Neural progenitor cell (in vitro differentiated cells): ENCODE measurements around the gene RAPGEF4. TPM values are rescaled to one million over a fixed set of nuclear protein-coding genes. Genes with fewer than 3 reads are reported as not detected.

Source experiments
- DNase-seq: peaks from one replicate; pipeline ENCODE4 v3.0.0-alpha.2; 2016; ENCODE audit warnings: low spot score
- H2AFZ ChIP-seq: fragments of 200-600 bp; sonication (generic); replicated peaks from 2 replicates; pipeline ENCODE4 v1.6.1; 2016; ENCODE audit warnings: antibody characterized with exemption
- H3F3A ChIP-seq: fragments of 200-600 bp; sonication (generic); 2 replicates; pipeline ENCODE4 v1.6.1; 2016; ENCODE audit warnings: antibody characterized with exemption, low read depth
- H3K27ac ChIP-seq: fragments of 200-600 bp; sonication (generic); 2 replicates; pipeline ENCODE4 v1.5.1; 2016; ENCODE audit warnings: mild to moderate bottlenecking
- H3K27me3 ChIP-seq: fragments of 200-600 bp; sonication (generic); 2 replicates; pipeline ENCODE4 v1.6.1; 2016; ENCODE audit warnings: mild to moderate bottlenecking, moderate library complexity
- H3K36me3 ChIP-seq: fragments of 200-600 bp; sonication (generic); 2 replicates; pipeline ENCODE4 v1.5.1; 2016
- H3K4me1 ChIP-seq: fragments of 200-600 bp; sonication (generic); 2 replicates; pipeline ENCODE4 v1.6.1; 2016; ENCODE audit warnings: mixed run types
- H3K4me2 ChIP-seq: fragments of 200-600 bp; sonication (generic); 2 replicates; pipeline ENCODE4 v1.6.1; 2016
- H3K4me3 ChIP-seq: fragments of 200-600 bp; sonication (generic); 2 replicates; pipeline ENCODE4 v1.5.1; 2016
- H3K79me2 ChIP-seq: fragments of 200-600 bp; sonication (generic); 2 replicates; pipeline ENCODE4 v1.6.1; 2016; ENCODE audit warnings: low read depth
- H3K9ac ChIP-seq: fragments of 200-600 bp; sonication (generic); 2 replicates; pipeline ENCODE4 v1.6.1; 2016
- H3K9me3 ChIP-seq: fragments of 200-600 bp; sonication (generic); 2 replicates; pipeline ENCODE4 v1.5.1; 2016; ENCODE audit warnings: low read depth
- H4K20me1 ChIP-seq: fragments of 200-600 bp; sonication (generic); 2 replicates; pipeline ENCODE4 v1.6.1; 2016; ENCODE audit warnings: low read depth
- H3K27ac Mint-ChIP-seq: 3 replicates; pipeline ENCODE4 v1.8.0; 2021; ENCODE audit warnings: mixed read lengths
- H3K27me3 Mint-ChIP-seq: 2 replicates; pipeline ENCODE4 v1.8.0; 2022; ENCODE audit warnings: low read depth, mild to moderate bottlenecking, inconsistent platforms, moderate library complexity, mixed read lengths; ENCODE audit not compliant: insufficient read depth
- H3K36me3 Mint-ChIP-seq: 3 replicates; pipeline ENCODE4 v1.8.0; 2021; ENCODE audit warnings: mixed read lengths
- H3K4me1 Mint-ChIP-seq: 3 replicates; pipeline ENCODE4 v1.8.0; 2021; ENCODE audit warnings: mixed read lengths
- H3K4me3 Mint-ChIP-seq: 3 replicates; pipeline ENCODE4 v1.8.0; 2021; ENCODE audit warnings: mild to moderate bottlenecking, moderate library complexity, mixed read lengths
- H3K9me3 Mint-ChIP-seq: 3 replicates; pipeline ENCODE4 v1.8.0; 2020; ENCODE audit warnings: mixed read lengths
- EZH2 ChIP-seq: fragments of 200-600 bp; sonication (generic); IDR thresholded peaks from 2 replicates; pipeline ENCODE4 v1.6.1; 2017; ENCODE audit warnings: antibody characterized with exemption, mild to moderate bottlenecking, moderate library complexity
- EZH2phosphoT487 ChIP-seq: fragments of 200-600 bp; sonication (generic); IDR thresholded peaks from 2 replicates; pipeline ENCODE4 v1.6.1; 2017; ENCODE audit warnings: antibody characterized with exemption
- total RNA-seq: library from RNA; depleted of rRNA; stranded (reverse); fragments of >200 nt; gene quantifications from 2 replicates; pipeline ENCODE4 v1.2.3, GENCODE V29; 2015; ENCODE audit warnings: low replicate concordance
- TF ChIP-seq, protein P1 (sequence below): fragments of 200-600 bp; sonication (generic); IDR thresholded peaks from 2 replicates; pipeline ENCODE4 v1.5.1; 2017; ENCODE audit warnings: antibody characterized with exemption, mild to moderate bottlenecking

Gene RAPGEF4
- total RNA-seq, 1 donor from 2014 or later: 1.8 TPM

DNA sequence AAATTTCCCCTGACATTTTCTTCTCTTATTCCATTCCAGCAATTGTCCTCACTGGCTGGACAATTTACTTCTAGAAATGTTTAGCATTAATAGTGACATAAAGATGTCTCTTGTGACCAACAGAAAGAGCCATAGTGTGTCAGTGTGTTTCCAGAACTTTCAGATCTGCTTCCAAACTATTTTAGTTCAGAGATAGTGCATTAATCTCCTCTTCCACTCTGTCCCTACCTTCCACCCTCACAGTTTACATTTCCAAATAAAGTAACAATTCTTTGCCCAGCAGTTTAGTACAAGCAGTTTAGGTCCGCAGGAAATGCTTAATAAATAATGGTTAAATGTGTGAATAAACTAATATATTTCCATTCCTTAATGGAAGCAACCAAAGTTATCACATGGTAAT is 24.5 kb upstream of the RAPGEF4 start:
- DNase-seq: no peak
- H3K27ac ChIP-seq: no peak overlapping the region
- no peaks in the 10 kb centered on the region for H3K4me1 ChIP-seq
- H3K9me3 ChIP-seq: no peaks in the 10 kb centered on the region
- no peak overlapping the region for H2AFZ ChIP-seq
- no peak overlapping the region for H3K9ac ChIP-seq
- no peaks in the 10 kb centered on the region for H3K27me3 ChIP-seq
- H3K36me3 ChIP-seq: no peaks in the 10 kb centered on the region
- no peak overlapping the region for H3K4me2 ChIP-seq
- H3K4me1 Mint-ChIP-seq: peaks cover 3% of the 10 kb centered on the region
- H3K4me3 Mint-ChIP-seq: no peak overlapping the region
- TF ChIP-seq, protein P1, sequence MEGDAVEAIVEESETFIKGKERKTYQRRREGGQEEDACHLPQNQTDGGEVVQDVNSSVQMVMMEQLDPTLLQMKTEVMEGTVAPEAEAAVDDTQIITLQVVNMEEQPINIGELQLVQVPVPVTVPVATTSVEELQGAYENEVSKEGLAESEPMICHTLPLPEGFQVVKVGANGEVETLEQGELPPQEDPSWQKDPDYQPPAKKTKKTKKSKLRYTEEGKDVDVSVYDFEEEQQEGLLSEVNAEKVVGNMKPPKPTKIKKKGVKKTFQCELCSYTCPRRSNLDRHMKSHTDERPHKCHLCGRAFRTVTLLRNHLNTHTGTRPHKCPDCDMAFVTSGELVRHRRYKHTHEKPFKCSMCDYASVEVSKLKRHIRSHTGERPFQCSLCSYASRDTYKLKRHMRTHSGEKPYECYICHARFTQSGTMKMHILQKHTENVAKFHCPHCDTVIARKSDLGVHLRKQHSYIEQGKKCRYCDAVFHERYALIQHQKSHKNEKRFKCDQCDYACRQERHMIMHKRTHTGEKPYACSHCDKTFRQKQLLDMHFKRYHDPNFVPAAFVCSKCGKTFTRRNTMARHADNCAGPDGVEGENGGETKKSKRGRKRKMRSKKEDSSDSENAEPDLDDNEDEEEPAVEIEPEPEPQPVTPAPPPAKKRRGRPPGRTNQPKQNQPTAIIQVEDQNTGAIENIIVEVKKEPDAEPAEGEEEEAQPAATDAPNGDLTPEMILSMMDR: no peak
- no peak for TF ChIP-seq EZH2phosphoT487
- TF ChIP-seq EZH2: no peak
- no peaks in the 10 kb centered on the region for H3K79me2 ChIP-seq
- H4K20me1 ChIP-seq: no peaks in the 10 kb centered on the region
- H3K9me3 Mint-ChIP-seq: no peaks in the 10 kb centered on the region
- H3F3A ChIP-seq: no peaks in the 10 kb centered on the region
- no peak overlapping the region for H3K4me3 ChIP-seq
- no peak overlapping the region for H3K27ac Mint-ChIP-seq
- no peaks in the 10 kb centered on the region for H3K36me3 Mint-ChIP-seq
- no peaks in the 10 kb centered on the region for H3K27me3 Mint-ChIP-seq

GRCh38 chr2:172712251-172712650 is 23.4 kb upstream of the RAPGEF4 start:
- Histone ChIP-seq H3K4me1 (no peaks in the 10 kb centered on the region), H3K4me3 (no peak overlapping the region), H3K9me3 (no peaks in the 10 kb centered on the region), H3K79me2 (no peaks in the 10 kb centered on the region), H3K27ac (no peak overlapping the region), H2AFZ (no peak overlapping the region), H3K9ac (no peak overlapping the region), H3K27me3 (no peaks in the 10 kb centered on the region), H3K36me3 (no peaks in the 10 kb centered on the region), H4K20me1 (no peaks in the 10 kb centered on the region), H3K4me2 (no peak overlapping the region), H3F3A (no peaks in the 10 kb centered on the region)
- no peak for DNase-seq
- Mint-ChIP-seq H3K4me3 (no peak overlapping the region), H3K36me3 (no peaks in the 10 kb centered on the region), H3K9me3 (no peaks in the 10 kb centered on the region), H3K27ac (no peak overlapping the region), H3K27me3 (no peaks in the 10 kb centered on the region), H3K4me1 (peaks cover 3% of the 10 kb centered on the region)
- TF ChIP-seq, protein P1: no peak
- TF ChIP-seq EZH2 (no peak), EZH2phosphoT487 (no peak)

- no peak overlapping the region for H3K9ac ChIP-seq
- H3K27ac ChIP-seq: no peak overlapping the region
- no peak for DNase-seq
- H3K27me3 Mint-ChIP-seq: no peaks in the 10 kb centered on the region
- no peaks in the 10 kb centered on the region for H3K36me3 Mint-ChIP-seq
- H3K27ac Mint-ChIP-seq: no peak overlapping the region
- peaks cover 3% of the 10 kb centered on the region for H3K4me1 Mint-ChIP-seq
- no peaks in the 10 kb centered on the region for H3K79me2 ChIP-seq
- no peaks in the 10 kb centered on the region for H3K27me3 ChIP-seq
- TF ChIP-seq, protein P1: no peak
- no peak for TF ChIP-seq EZH2
- TF ChIP-seq EZH2phosphoT487: no peak
- H3K9me3 Mint-ChIP-seq: no peaks in the 10 kb centered on the region
- no peak overlapping the region for H3K4me3 Mint-ChIP-seq
- H3K9me3 ChIP-seq: no peaks in the 10 kb centered on the region
- H3K36me3 ChIP-seq: no peaks in the 10 kb centered on the region
- H2AFZ ChIP-seq: no peak overlapping the region
- H3K4me2 ChIP-seq: no peak overlapping the region
- H3K4me3 ChIP-seq: no peak overlapping the region
- no peaks in the 10 kb centered on the region for H4K20me1 ChIP-seq
- no peaks in the 10 kb centered on the region for H3F3A ChIP-seq
- no peaks in the 10 kb centered on the region for H3K4me1 ChIP-seq
Observed at GRCh38 chr2:172713365-172713875, 22.2 kb upstream of the RAPGEF4 start.
